ENCODE data around the gene GRID2IP.
"Not testable (repeated sequence)": the region's sequence is repeated elsewhere in the genome, so short reads cannot be mapped to it uniquely, and the experiment has no call there.

The GRID2IP gene

DNA sequence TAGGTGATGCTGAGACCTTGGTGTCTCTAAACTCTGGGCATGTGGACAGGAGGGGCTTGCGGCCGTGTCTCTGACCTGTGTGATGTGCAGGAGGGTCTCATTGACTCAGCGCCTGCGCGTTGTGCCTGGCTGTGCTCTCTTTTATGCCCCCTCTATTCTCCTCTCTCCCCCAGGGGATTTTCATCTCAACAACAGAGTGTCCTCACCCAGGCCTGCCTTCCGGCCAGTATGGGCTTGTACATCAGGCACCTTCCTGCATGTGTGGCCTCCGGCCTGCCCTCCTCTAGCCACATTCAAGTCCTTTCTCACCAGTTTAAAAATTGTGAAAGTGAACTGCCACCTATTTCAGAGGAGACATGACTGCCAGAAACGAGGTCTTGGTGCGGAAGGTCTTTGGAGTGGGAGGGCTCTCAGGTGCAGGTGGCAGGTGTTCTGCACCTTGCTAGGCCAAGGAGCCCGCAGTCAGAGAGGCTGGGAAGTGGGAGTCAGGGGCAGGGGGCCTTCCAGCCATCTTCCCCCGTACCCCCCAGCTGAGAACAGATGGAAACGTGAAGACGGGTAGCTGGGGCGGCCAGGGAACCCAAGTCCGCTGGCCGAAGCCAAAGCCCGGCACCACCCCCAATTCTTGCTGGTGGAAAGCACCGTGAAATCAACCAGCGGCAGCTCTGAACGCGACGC is 38.0 kb upstream of the GRID2IP start (continued):
- no peak for TF ChIP-seq ZNF830 (tag by site-specific recombination; IDR thresholded peaks at IDR 0.05; ENCODE audit: low read depth)

DNA sequence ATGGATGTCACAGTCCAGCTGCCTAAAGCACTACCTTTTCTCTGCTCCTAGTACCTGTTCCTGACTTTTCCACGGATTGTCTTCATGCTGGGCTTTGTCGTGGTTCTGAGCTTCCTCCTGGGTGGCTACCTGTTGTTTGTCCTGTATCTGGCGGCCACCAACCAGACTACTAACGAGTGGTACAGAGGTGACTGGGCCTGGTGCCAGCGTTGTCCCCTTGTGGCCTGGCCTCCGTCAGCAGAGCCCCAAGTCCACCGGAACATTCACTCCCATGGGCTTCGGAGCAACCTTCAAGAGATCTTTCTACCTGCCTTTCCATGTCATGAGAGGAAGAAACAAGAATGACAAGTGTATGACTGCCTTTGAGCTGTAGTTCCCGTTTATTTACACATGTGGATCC is 37.3 kb upstream of the GRID2IP start:
- CTCF ChIA-PET = interaction anchor here (5.5 kb wide), 1 partner anchor 73 kb away, joined by 28 read pairs; no protein-coding TSS in a partner anchor
- Histone ChIP-seq H3K4me3 (ENCODE audit: low read depth, low read length) (no peak overlapping the region), H3K4me1 (ENCODE audit: control insufficient read depth, insufficient read depth, low read length) (no peaks in the 10 kb centered on the region)

DNA sequence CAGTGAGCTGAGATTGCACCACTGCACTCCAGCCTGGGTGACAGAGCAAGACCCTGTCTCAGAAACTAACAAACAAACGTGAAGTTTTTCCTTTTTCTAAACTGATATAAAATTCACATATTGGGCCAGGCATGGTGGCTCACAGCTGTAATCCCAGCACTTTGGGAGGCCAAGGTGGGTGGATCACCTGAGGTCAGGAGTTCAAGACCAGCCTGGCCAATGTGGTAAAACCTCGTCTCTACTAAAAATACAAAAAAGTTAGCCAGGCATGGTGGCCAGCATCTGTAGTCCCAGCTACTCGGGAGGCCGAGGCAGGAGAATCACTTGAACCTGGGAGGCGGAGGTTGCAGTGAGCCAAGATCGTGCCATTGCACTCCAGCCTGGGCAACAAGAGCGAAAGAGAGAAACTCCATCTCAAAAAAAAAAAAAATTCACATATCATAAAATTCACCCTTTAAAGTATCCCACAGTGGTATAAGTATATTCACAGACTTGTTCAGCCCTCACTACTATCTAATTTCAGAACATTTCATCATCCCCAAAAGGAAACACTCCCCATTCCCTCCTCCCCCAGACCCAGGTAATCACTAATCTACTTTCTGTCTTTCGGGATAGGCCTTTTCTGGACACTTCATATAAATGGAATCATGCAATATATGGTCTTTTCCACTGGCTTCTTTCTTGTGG is 34.6 kb upstream of the GRID2IP start:
- H3K4me1 ChIP-seq (ENCODE audit: control insufficient read depth, insufficient read depth, low read length); H3K9me3 ChIP-seq (ENCODE audit: control insufficient read depth, insufficient read depth, low read depth, low read length); POLR2A ChIA-PET; H3K27ac ChIP-seq (ENCODE audit: extremely low read depth, low read depth, low read length); CTCF ChIA-PET; H3K4me3 ChIP-seq (ENCODE audit: low read depth, low read length): not testable (repeated sequence)
- H3K36me3 ChIP-seq (ENCODE audit: control insufficient read depth in 2 of 2, insufficient read depth in 1 of 2, low read length in 2 of 2) = peaks cover 44 to 72% of the 10 kb centered on the region in 2 experiments
- TF ChIP-seq ZBTB17 (tag by site-specific recombination; IDR thresholded peaks at IDR 0.05) = peak; percentile 70

More for the DNA sequence above, 37.3 kb upstream of the GRID2IP start:
- H3K9me3 ChIP-seq (ENCODE audit: control insufficient read depth, insufficient read depth, low read depth, low read length) = no peaks in the 10 kb centered on the region
- no peak overlapping the region for H3K27ac ChIP-seq (ENCODE audit: extremely low read depth, low read depth, low read length)
- POLR2A ChIA-PET = interaction anchor here (0.9 kb wide), 1 partner anchor 11 kb away, joined by 3 read pairs; the partner anchor contains the start of gene ZDHHC4
- peaks cover 47 to 57% of the 10 kb centered on the region in 2 experiments for H3K36me3 ChIP-seq (ENCODE audit: control insufficient read depth in 2 of 2, insufficient read depth in 1 of 2, low read length in 2 of 2)
- 0 out of 2 replicates have a peak, but pooled peaks have one; percentile 28 for TF ChIP-seq SCRT2 (tag by site-specific recombination; IDR thresholded peaks at IDR 0.05)
- no peak for TF ChIP-seq ZNF274 (IDR thresholded peaks at IDR 0.05; ENCODE audit: low read length)
- no peak for TF ChIP-seq ZNF274 (tag by site-specific recombination; IDR thresholded peaks at IDR 0.05; ENCODE audit: borderline replicate concordance)
- TF ChIP-seq ZFP37 (tag by site-specific recombination; IDR thresholded peaks at IDR 0.05) = no peak
- no peak for TF ChIP-seq ZNF174 (tag by site-specific recombination; IDR thresholded peaks at IDR 0.05)
- TF ChIP-seq ZNF623 (tag by site-specific recombination; IDR thresholded peaks at IDR 0.05) = no peak
- TF ChIP-seq, protein P1, sequence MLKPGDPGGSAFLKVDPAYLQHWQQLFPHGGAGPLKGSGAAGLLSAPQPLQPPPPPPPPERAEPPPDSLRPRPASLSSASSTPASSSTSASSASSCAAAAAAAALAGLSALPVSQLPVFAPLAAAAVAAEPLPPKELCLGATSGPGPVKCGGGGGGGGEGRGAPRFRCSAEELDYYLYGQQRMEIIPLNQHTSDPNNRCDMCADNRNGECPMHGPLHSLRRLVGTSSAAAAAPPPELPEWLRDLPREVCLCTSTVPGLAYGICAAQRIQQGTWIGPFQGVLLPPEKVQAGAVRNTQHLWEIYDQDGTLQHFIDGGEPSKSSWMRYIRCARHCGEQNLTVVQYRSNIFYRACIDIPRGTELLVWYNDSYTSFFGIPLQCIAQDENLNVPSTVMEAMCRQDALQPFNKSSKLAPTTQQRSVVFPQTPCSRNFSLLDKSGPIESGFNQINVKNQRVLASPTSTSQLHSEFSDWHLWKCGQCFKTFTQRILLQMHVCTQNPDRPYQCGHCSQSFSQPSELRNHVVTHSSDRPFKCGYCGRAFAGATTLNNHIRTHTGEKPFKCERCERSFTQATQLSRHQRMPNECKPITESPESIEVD (tag by site-specific recombination; IDR thresholded peaks at IDR 0.05) = no peak

DNA sequence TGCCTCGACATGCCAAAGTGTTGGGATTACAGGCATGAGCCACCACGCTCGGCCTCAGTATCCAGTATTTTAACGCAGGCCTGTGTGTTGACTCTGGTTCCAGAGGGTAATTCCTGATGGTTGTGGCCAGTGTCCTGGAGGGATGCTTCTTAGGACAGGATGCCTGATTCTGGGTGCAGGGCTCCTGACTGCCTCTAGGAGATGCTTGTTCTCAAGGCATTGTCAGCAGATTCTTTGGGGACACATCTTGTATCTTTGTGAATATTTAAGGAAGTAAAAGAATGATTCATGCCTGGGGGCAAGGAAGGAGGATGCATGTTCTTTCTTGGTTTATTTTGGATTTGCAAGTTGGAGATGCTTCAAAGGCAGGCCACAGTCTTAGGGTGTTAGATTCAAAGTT is 28.2 kb upstream of the GRID2IP start:
- H3K27ac ChIP-seq (ENCODE audit: extremely low read depth, low read depth, low read length) = no peak overlapping the region
- POLR2A ChIA-PET = no interaction called here
- H3K9me3 ChIP-seq (ENCODE audit: control insufficient read depth, insufficient read depth, low read depth, low read length) = no peaks in the 10 kb centered on the region
- CTCF ChIA-PET = interaction anchor here (0.8 to 0.9 kb wide), 2 partner anchors 10 to 279 kb away, joined by 4 read pairs; partner anchors contain the start of gene INTS15
- peaks cover 26 to 40% of the 10 kb centered on the region in 2 experiments; a peak in 2 of 3 replicates for H3K36me3 ChIP-seq (ENCODE audit: control insufficient read depth in 2 of 2, insufficient read depth in 1 of 2, low read length in 2 of 2)
- no peaks in the 10 kb centered on the region; the same call in 1 of the 2 replicates for H3K4me1 ChIP-seq (ENCODE audit: control insufficient read depth, insufficient read depth, low read length)
- TF ChIP-seq, protein P2, sequence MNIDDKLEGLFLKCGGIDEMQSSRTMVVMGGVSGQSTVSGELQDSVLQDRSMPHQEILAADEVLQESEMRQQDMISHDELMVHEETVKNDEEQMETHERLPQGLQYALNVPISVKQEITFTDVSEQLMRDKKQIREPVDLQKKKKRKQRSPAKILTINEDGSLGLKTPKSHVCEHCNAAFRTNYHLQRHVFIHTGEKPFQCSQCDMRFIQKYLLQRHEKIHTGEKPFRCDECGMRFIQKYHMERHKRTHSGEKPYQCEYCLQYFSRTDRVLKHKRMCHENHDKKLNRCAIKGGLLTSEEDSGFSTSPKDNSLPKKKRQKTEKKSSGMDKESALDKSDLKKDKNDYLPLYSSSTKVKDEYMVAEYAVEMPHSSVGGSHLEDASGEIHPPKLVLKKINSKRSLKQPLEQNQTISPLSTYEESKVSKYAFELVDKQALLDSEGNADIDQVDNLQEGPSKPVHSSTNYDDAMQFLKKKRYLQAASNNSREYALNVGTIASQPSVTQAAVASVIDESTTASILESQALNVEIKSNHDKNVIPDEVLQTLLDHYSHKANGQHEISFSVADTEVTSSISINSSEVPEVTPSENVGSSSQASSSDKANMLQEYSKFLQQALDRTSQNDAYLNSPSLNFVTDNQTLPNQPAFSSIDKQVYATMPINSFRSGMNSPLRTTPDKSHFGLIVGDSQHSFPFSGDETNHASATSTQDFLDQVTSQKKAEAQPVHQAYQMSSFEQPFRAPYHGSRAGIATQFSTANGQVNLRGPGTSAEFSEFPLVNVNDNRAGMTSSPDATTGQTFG (tag by site-specific recombination; IDR thresholded peaks at IDR 0.05; ENCODE audit: borderline replicate concordance) = no peak
- TF ChIP-seq KLF7 (tag by site-specific recombination; IDR thresholded peaks at IDR 0.05; ENCODE audit: borderline replicate concordance) (no peak), ZNF658 (tag by site-specific recombination; IDR thresholded peaks at IDR 0.05) (no peak), ZNF626 (tag by site-specific recombination; IDR thresholded peaks at IDR 0.05) (no peak), ZNF366 (tag by site-specific recombination; conservative IDR thresholded peaks at IDR 0.05) (no peak), SP2 (tag by site-specific recombination; IDR thresholded peaks at IDR 0.05) (no peak), ZNF843 (tag by site-specific recombination; IDR thresholded peaks at IDR 0.05) (no peak)
- TF ChIP-seq, protein P3, sequence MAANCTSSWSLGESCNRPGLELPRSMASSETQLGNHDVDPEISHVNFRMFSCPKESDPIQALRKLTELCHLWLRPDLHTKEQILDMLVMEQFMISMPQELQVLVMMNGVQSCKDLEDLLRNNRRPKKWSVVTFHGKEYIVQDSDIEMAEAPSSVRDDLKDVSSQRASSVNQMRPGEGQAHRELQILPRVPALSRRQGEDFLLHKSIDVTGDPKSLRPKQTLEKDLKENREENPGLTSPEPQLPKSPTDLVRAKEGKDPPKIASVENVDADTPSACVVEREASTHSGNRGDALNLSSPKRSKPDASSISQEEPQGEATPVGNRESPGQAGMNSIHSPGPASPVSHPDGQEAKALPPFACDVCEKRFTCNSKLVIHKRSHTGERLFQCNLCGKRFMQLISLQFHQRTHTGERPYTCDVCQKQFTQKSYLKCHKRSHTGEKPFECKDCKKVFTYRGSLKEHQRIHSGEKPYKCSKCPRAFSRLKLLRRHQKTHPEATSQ (tag by site-specific recombination; IDR thresholded peaks at IDR 0.05) = no peak
- no peak overlapping the region for H3K4me3 ChIP-seq (ENCODE audit: low read depth, low read length)

Data from HEK293 (cell line).